ENCODE data around the gene ACER2. TPM values are rescaled to one million over a fixed set of nuclear protein-coding genes. Genes with fewer than 3 reads are reported as not detected.

Gene ACER2
- total RNA-seq (2021; fragmentation: NEBNext Ultra II Directional; extraction: Animal tissue kit (Norgen Biotek cat#: 25700)) (8.8 and 9.9 TPM in 2 replicates), polyA plus RNA-seq (2011; rRNA removed) (6.4 and 7.4 TPM in 2 replicates), polyA minus RNA-seq (2011; rRNA and poly(A)+ RNA removed) (38.6 and 44.2 TPM in 2 replicates)
- 6.6 TPM for polyA plus RNA-seq (2011; cell fraction: cytosol; rRNA removed)
- 6.3 TPM for polyA plus RNA-seq (2011; cell fraction: nucleus; rRNA removed)
- 4.0 to 7.4 TPM (median 5.3 TPM) in 4 replicates for polyA plus RNA-seq (2012, experiment 1 of 2)
- polyA plus RNA-seq (2012, experiment 2 of 2): 0.73 TPM
- polyA plus RNA-seq (2013, experiment 1 of 2): 9.0 TPM
- 9.5 TPM for polyA plus RNA-seq (2013, experiment 2 of 2)
- polyA minus RNA-seq (2011; cell fraction: cytosol; rRNA and poly(A)+ RNA removed): 9.7 TPM
- 13.2 TPM for polyA minus RNA-seq (2011; cell fraction: nucleus; rRNA and poly(A)+ RNA removed)
- long read RNA-seq, experiment 1, partial matches to known transcripts: 0 of 1 reads
- long read RNA-seq, experiment 1, other reads (novel, unspliced or antisense): 1 of 1 reads
- long read RNA-seq, experiment 2: 0 reads

GRCh38 chr9:19408693-19409400 is at the start of gene ACER2:
Gene ACER2 (plus strand): TSS chr9:19409009. CDS start chr9:19409085, 76 bp downstream.
- Histone ChIP-seq H4K8ac (ENCODE audit: extremely low read depth, insufficient read depth, low read length) (no peak within 1 kb of the TSS; the same call in none of the 2 replicates), H3K18ac (ENCODE audit: extremely low read depth, low read length) (peak within 1 kb of the TSS; percentile 26), H3K9ac (replicated peaks in 1 of 4; ENCODE audit: extremely low read depth in 1 of 4, low read depth in 3 of 4, low read length in 3 of 4) (peak within 1 kb of the TSS in 3 of 4 experiments; percentile 47 to 61 (median 51); a peak in 5 of 7 replicates), H2AFZ (ENCODE audit: low read length) (peak within 1 kb of the TSS; percentile 81), H3K9me3 (ENCODE audit: insufficient read depth in 2 of 2, low read depth in 1 of 2, low read length in 1 of 2) (no peaks in the 10 kb centered on the region; a peak in 1 of 4 replicates), H3K79me2 (ENCODE audit: control insufficient read depth in 1 of 2, insufficient read depth in 2 of 2, low read length in 2 of 2) (peaks cover 0 to 29% of the 10 kb centered on the region in 2 experiments; a peak in 2 of 4 replicates), H4K5ac (ENCODE audit: insufficient read length, low read depth, low read length) (no peak within 1 kb of the TSS), H3K23ac (ENCODE audit: insufficient read length) (no peak within 1 kb of the TSS), H2BK15ac (ENCODE audit: low read length) (0 out of 2 replicates have a peak within 1 kb of the TSS, but pooled peaks have one; percentile 2), H3K27ac (ENCODE audit: low read depth, low read length) (no peak within 1 kb of the TSS; the same call in 1 of the 2 replicates), H3K23me2 (ENCODE audit: low read depth, low read length) (peaks cover 16% of the 10 kb centered on the region), H2AK5ac (ENCODE audit: low read depth, low read length) (0 out of 2 replicates have a peak within 1 kb of the TSS, but pooled peaks have one; percentile 49), H4K91ac (replicated peaks; ENCODE audit: insufficient read length, low read length) (no peak within 1 kb of the TSS), H3K4me2 (ENCODE audit: insufficient read depth in 1 of 2, low read depth in 2 of 2, low read length in 2 of 2) (peak within 1 kb of the TSS; percentile 74 to 95), H3K27me3 (replicated peaks in 1 of 4; ENCODE audit: control insufficient read depth in 3 of 4, extremely low read depth in 1 of 4, insufficient read depth in 3 of 4, low read length in 3 of 4) (peaks cover 0 to 7% (median 0%) of the 10 kb centered on the region in 4 experiments; a peak in 2 of 7 replicates), H2BK5ac (ENCODE audit: low read depth, low read length) (peak within 1 kb of the TSS; percentile 57; the same call in 1 of the 2 replicates), H3K79me1 (ENCODE audit: low read depth, low read length) (peaks cover 7% of the 10 kb centered on the region; the same call in 1 of the 2 replicates), H3K4ac (replicated peaks; ENCODE audit: insufficient read length, low read depth, low read length) (no peak within 1 kb of the TSS), H3K14ac (ENCODE audit: insufficient read length) (no peak within 1 kb of the TSS), H3K36me3 (ENCODE audit: control insufficient read depth in 2 of 4, insufficient read depth in 4 of 4, low read length in 3 of 4) (no peaks in the 10 kb centered on the region), H2BK20ac (ENCODE audit: low read length) (no peak within 1 kb of the TSS), H4K20me1 (replicated peaks in 1 of 2; ENCODE audit: control insufficient read depth in 1 of 2, insufficient read depth in 2 of 2, low read length in 2 of 2) (no peaks in the 10 kb centered on the region), H2BK120ac (replicated peaks; ENCODE audit: low read depth, low read length) (no peak within 1 kb of the TSS), H3K56ac (replicated peaks; ENCODE audit: insufficient read length, low read depth, low read length) (no peak within 1 kb of the TSS), H3K4me3 (ENCODE audit: extremely low read depth in 1 of 4, insufficient read depth in 2 of 4, low read depth in 3 of 4, low read length in 4 of 4) (peak within 1 kb of the TSS; percentile 65 to 88 (median 80)), H3K4me1 (replicated peaks in 1 of 4; ENCODE audit: control insufficient read depth in 3 of 4, insufficient read depth in 4 of 4, low read length in 3 of 4) (peaks cover 1 to 10% (median 7%) of the 10 kb centered on the region in 4 experiments; a peak in 5 of 7 replicates), H2BK12ac (ENCODE audit: low read depth, low read length) (no peak within 1 kb of the TSS; the same call in 1 of the 2 replicates)
- ChIA-PET POLR2A (ENCODE audit: partially characterized antibody) (interaction anchor here (0.7 to 2.0 kb wide), 7 partner anchors 11 to 178 kb away, joined by 3 to 15 read pairs (median 5); partner anchors contain the start of genes DENND4C and RPS6), CTCF (ENCODE audit: partially characterized antibody) (interaction anchor here (0.8 to 1.0 kb wide), 3 partner anchors 14 to 48 kb away, joined by 3 to 4 read pairs (median 3); no protein-coding TSS in a partner anchor)
- WGBS, 2 experiments (ENCODE audit: extremely low coverage in 1 of 2, insufficient coverage in 1 of 2, insufficient read length in 1 of 2, insufficient replicate concordance in 2 of 2, low coverage in 1 of 2, low lambda C conversion rate in 2 of 2, missing lambda C conversion rate in 1 of 2): 2% methylated on average over 34 of the region's 61 CpGs; no CpG with 5 or more reads in 1 of the 2 experiments
- FAIRE-seq (no peak), DNase-seq (ENCODE audit: low read depth in 1 of 2, low spot score in 2 of 2) (peak; percentile 79 to 98)
- peak; percentile 87 for TF ChIP-seq POLR2AphosphoS5 (IDR thresholded peaks at IDR 0.05; ENCODE audit: low read depth, low read length)
- TF ChIP-seq YY1 (IDR thresholded peaks at IDR 0.05; ENCODE audit: low read depth, low read length): 0 out of 2 replicates have a peak, but pooled peaks have one; percentile 4
- TF ChIP-seq SIX5 (IDR thresholded peaks at IDR 0.05; ENCODE audit: low read depth, low read length): no peak
- TF ChIP-seq SUZ12 (IDR thresholded peaks at IDR 0.05; ENCODE audit: low read length): no peak; the same call in 1 of the 2 replicates
- TF ChIP-seq E2F6 (IDR thresholded peaks at IDR 0.05): peak; percentile 14; the same call in 1 of the 2 replicates
- TF ChIP-seq RBBP5 (IDR thresholded peaks at IDR 0.05; ENCODE audit: borderline replicate concordance, low read depth, low read length): peak; percentile 51; the same call in 1 of the 2 replicates

Data from H1 (cell line).